HUES6 (cell line): ENCODE data around the gene PSAT1.

Experiments
- H3K27ac ChIP-seq: 2 replicates; pipeline ENCODE4 v1.7.0; 2013; ENCODE audit warnings: low read depth, mild to moderate bottlenecking, low read length, inconsistent platforms
- H3K27me3 ChIP-seq: 2 replicates; pipeline ENCODE4 v1.6.1; 2013; ENCODE audit warnings: low read length; ENCODE audit not compliant: control insufficient read depth, insufficient read depth
- H3K36me3 ChIP-seq: 2 replicates; pipeline ENCODE4 v1.6.1; 2013; ENCODE audit warnings: low read length; ENCODE audit not compliant: control insufficient read depth, insufficient read depth
- H3K4me1 ChIP-seq: 2 replicates; pipeline ENCODE4 v1.6.1; 2013; ENCODE audit warnings: low read length; ENCODE audit not compliant: control insufficient read depth, insufficient read depth
- H3K4me3 ChIP-seq: 2 replicates; pipeline ENCODE4 v1.5.1; 2013; ENCODE audit warnings: low read depth, low read length
- H3K9ac ChIP-seq: one replicate; pipeline ENCODE4 v1.6.1; 2013; ENCODE audit warnings: mild to moderate bottlenecking, low read length
- H3K9me3 ChIP-seq: 2 replicates; pipeline ENCODE4 v1.6.1; 2013; ENCODE audit warnings: low read depth, low read length; ENCODE audit not compliant: control insufficient read depth, insufficient read depth

Gene PSAT1

DNA sequence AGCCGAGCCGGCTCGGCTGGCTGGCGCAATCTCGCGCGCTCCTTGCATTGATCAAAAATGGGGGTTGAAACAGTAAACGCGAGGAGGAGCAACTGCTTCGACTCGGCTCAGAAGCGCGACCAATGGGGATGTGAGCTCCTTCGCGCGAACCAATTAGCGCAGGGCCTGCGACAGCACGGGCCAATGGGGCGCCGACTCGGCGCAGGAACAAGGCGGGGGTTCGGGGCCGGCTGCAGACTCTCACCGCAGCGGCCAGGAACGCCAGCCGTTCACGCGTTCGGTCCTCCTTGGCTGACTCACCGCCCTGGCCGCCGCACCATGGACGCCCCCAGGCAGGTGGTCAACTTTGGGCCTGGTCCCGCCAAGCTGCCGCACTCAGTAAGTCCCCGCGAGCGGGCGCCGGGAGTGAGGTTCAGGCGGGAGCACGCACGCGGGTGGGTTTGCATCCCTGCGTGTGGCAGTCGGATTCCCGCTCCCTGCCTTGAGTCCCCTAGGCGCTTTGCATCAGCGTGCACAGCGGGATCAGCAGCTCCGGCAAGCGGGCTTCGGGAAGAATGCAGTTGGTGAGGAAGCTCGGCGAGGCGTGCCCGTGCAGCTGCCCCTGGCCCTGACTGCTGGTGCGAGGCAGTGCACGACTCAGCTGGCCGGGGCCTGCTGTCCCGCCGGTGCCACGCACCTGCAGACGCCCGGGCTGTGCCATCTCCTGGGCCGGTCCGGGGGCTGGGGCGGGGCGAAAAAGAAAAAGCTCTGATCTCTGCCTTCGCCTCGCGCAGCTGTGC is at the start of gene PSAT1:
Gene PSAT1, plus strand, starts transcription at position 233 of the 779 bp plus-strand sequence. Its CDS starts 86 bp downstream, at position 319.
- Histone ChIP-seq H3K4me3 (peak within 1 kb of the TSS; percentile 98), H3K27ac (peak within 1 kb of the TSS; percentile 99), H3K9me3 (no peaks in the 10 kb centered on the region), H3K27me3 (no peaks in the 10 kb centered on the region), H3K4me1 (peaks cover 21% of the 10 kb centered on the region), H3K36me3 (peaks cover 28% of the 10 kb centered on the region), H3K9ac (peak within 1 kb of the TSS; percentile 100)

DNA sequence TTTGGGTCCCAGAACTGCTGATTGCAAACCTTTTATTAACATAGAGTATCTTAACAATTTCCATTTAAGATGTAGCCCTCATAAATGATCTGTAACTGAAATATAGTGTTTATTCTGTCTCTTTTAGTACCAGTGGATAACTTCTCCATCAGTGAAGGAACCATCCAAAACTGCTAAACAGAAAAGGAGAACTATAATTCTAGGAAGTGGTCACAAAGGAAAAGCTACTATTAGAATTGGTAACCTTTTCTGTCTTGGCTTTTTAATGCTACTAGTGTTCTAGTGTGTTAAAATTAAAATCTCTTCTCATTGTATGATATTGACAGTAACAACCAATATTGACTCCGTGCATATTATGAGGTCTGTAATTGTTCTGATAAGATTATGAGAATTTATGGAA is 48.3 kb upstream of the PSAT1 start:
- no peaks in the 10 kb centered on the region for H3K4me1 ChIP-seq
- H3K4me3 ChIP-seq: no peak overlapping the region
- H3K36me3 ChIP-seq: peaks cover 72% of the 10 kb centered on the region

DNA sequence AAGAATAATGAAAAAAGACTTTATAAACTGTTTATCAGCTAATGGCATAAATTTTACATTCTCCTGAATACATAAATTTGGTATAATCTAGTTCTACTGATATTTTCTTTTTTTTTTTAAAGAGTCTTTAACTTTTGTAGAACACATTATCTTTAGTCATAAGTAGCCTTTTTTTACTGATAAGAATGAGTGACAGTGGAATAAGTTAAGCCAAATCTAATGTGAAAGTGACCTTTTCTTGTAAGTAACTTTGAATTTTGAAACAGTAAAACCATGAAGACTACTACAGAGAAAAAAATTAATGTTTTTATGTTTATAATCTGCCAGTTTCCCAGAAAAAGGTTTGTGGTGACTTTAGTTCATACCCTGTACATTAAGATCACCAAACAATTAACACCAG is 47.4 kb upstream of the PSAT1 start:
- no peak overlapping the region for H3K4me3 ChIP-seq
- no peaks in the 10 kb centered on the region for H3K9me3 ChIP-seq
- H3K4me1 ChIP-seq: no peaks in the 10 kb centered on the region
- no peak overlapping the region for H3K9ac ChIP-seq
- no peak overlapping the region for H3K27ac ChIP-seq
- no peaks in the 10 kb centered on the region for H3K27me3 ChIP-seq
- H3K36me3 ChIP-seq: peaks cover 69% of the 10 kb centered on the region

More for the DNA sequence above, 48.3 kb upstream of the PSAT1 start:
- no peak overlapping the region for H3K9ac ChIP-seq
- no peaks in the 10 kb centered on the region for H3K9me3 ChIP-seq
- no peaks in the 10 kb centered on the region for H3K27me3 ChIP-seq
- no peak overlapping the region for H3K27ac ChIP-seq

DNA sequence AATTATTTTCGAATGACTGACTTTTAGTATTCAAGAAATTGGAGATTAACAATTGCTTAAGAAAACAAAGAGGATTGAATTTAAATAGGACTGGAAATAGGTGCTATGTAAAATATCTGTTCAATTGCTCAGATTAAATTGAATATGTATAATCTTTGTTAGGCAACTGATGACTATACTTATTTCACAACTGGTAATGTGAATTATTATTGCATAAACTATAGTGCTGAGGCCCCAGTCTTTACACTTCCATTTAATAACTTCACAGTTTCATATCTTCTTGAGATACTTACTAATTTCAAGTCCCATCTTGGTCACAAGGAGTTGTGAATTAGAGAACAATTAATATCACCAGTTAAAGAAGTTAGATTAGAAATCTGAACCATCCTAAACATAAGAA is 44.3 kb upstream of the PSAT1 start:
- no peak overlapping the region for H3K4me3 ChIP-seq
- H3K27ac ChIP-seq: no peak overlapping the region
- no peaks in the 10 kb centered on the region for H3K4me1 ChIP-seq
- H3K9me3 ChIP-seq: no peaks in the 10 kb centered on the region
- H3K27me3 ChIP-seq: no peaks in the 10 kb centered on the region
- no peak overlapping the region for H3K9ac ChIP-seq
- peaks cover 68% of the 10 kb centered on the region for H3K36me3 ChIP-seq

DNA sequence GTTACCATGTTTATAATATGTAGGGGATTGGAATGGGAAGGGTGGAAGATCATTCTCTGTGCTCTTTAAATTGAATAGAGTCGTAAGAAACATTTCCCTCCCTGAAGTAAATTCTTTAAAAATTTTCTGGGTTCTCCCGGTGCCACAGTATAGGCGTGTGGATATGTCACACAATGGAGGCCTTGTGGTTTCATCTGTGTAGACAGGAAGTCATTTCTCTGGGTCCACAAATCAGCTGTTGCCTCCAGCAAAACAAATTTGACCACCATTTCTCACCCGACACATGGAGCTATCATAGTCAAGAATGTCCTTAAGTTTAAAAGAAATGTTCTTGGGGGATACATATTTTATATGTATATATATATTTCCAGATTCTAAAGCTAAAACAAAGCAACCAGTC is 43.6 kb upstream of the PSAT1 start:
- Histone ChIP-seq H3K4me3 (no peak overlapping the region), H3K36me3 (peaks cover 67% of the 10 kb centered on the region), H3K27me3 (no peaks in the 10 kb centered on the region), H3K4me1 (no peaks in the 10 kb centered on the region), H3K9ac (no peak overlapping the region), H3K27ac (no peak overlapping the region), H3K9me3 (no peaks in the 10 kb centered on the region)

- H3K9ac ChIP-seq: no peak overlapping the region
- no peak overlapping the region for H3K27ac ChIP-seq
- no peaks in the 10 kb centered on the region for H3K9me3 ChIP-seq
- peaks cover 55% of the 10 kb centered on the region for H3K36me3 ChIP-seq
- H3K4me1 ChIP-seq: no peaks in the 10 kb centered on the region
- no peak overlapping the region for H3K4me3 ChIP-seq
- no peaks in the 10 kb centered on the region for H3K27me3 ChIP-seq
Measured at GRCh38 chr9:78261403-78262001, 35.4 kb upstream of the PSAT1 start.

- no peak overlapping the region for H3K27ac ChIP-seq
- H3K4me1 ChIP-seq: no peaks in the 10 kb centered on the region
Measured at GRCh38 chr9:78262655-78263054, 34.3 kb upstream of the PSAT1 start.

DNA sequence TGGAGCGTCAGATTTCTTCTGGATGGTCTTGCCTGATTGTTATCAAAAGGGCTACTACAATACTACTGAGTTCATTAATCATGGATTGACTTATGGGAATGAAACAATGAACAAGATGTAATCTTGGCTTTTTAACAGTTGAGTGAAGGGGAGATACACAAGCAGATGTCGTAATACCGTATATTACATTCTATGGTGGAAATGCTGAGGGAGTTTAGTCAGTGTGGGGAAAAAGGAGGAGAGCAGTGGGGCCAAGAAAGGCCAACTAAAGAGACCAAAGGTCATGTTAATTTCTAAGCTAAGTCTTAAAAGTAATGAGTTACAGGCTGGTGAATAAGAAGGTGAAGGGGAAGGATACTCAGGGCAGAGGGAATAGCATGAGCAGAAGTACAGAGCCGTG is 29.0 kb upstream of the PSAT1 start:
- Histone ChIP-seq H3K36me3 (peaks cover 62% of the 10 kb centered on the region), H3K9ac (no peak overlapping the region), H3K27ac (no peak overlapping the region), H3K27me3 (no peaks in the 10 kb centered on the region), H3K4me1 (no peaks in the 10 kb centered on the region), H3K9me3 (no peaks in the 10 kb centered on the region), H3K4me3 (no peak overlapping the region)

More at GRCh38 chr9:78262655-78263054, 34.3 kb upstream of the PSAT1 start:
- peaks cover 55% of the 10 kb centered on the region for H3K36me3 ChIP-seq
- no peaks in the 10 kb centered on the region for H3K9me3 ChIP-seq
- H3K4me3 ChIP-seq: no peak overlapping the region
- no peaks in the 10 kb centered on the region for H3K27me3 ChIP-seq
- H3K9ac ChIP-seq: no peak overlapping the region

DNA sequence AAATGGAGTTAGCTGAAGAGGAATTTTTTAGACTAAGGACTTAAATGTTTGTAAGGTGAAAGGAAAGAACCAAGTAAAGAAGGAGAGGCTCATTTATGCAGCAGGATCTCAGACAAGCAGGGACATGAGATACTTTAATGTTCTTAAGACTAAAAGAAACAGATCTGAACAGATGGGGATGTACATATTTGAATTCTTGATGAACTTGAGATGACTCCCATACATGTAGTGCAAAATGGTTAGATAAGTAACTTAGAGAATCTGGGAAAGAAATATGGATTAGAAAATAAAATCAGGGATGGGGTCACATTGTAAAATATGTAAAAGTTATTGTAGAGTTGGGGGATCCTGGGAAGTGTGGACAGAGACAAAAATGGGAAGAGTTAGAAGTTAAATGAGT is 27.1 kb upstream of the PSAT1 start:
- Histone ChIP-seq H3K36me3 (peaks cover 56% of the 10 kb centered on the region), H3K27ac (no peak overlapping the region), H3K4me3 (no peak overlapping the region), H3K9ac (no peak overlapping the region), H3K9me3 (no peaks in the 10 kb centered on the region), H3K27me3 (no peaks in the 10 kb centered on the region), H3K4me1 (no peaks in the 10 kb centered on the region)

DNA sequence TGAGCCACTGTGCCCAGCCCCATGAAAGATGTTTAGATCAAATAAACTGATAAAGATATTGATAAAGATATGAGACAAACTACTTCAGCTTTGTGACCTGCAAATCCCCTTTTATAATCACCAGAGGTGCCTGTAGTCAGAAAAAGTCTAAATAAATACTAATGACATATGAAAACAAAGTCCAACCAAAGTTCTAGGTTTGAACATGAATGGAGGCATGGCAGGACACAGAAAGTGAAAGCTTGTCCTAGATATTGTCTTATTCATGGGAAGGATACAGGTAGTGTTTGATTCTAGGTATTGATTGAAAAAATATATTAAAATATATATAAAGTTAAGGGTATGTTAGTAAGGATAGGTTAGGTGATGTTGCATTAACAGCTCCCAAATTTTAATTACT is 24.6 kb upstream of the PSAT1 start:
- Histone ChIP-seq H3K4me3 (no peak overlapping the region), H3K9ac (no peak overlapping the region), H3K27me3 (no peaks in the 10 kb centered on the region), H3K9me3 (no peaks in the 10 kb centered on the region), H3K27ac (no peak overlapping the region), H3K36me3 (peaks cover 32% of the 10 kb centered on the region), H3K4me1 (no peaks in the 10 kb centered on the region)

- Histone ChIP-seq H3K27ac (no peak overlapping the region), H3K9me3 (no peaks in the 10 kb centered on the region), H3K4me1 (no peaks in the 10 kb centered on the region), H3K27me3 (no peaks in the 10 kb centered on the region), H3K36me3 (peaks cover 21% of the 10 kb centered on the region), H3K9ac (no peak overlapping the region), H3K4me3 (no peak overlapping the region)
Measured at GRCh38 chr9:78273761-78274160, 23.2 kb upstream of the PSAT1 start.
